OCI-LY3 (cell line): ENCODE results near the gene PCDHB9.
"Not testable (repeated sequence)": the region's sequence is repeated elsewhere in the genome, so short reads cannot be mapped to it uniquely, and the experiment has no call there.

ENCODE experiments used
- H2AFZ ChIP-seq: fragments of 200-600, 300-600 bp; shearing (Covaris generic); 2 replicates; pipeline ENCODE4 v1.6.0; 2014; ENCODE audit warnings: antibody characterized with exemption, low read depth, low read length
- H3K27ac ChIP-seq: fragments of 200-600, 300-600 bp; sonication (generic); 2 replicates; pipeline ENCODE4 v1.5.1; 2014; ENCODE audit warnings: mild to moderate bottlenecking, low read length, moderate library complexity, mixed read lengths
- H3K27me3 ChIP-seq: fragments of 200-600, 300-600 bp; sonication (generic); 2 replicates; pipeline ENCODE4 v1.6.1; 2014; ENCODE audit warnings: low read depth, low read length, mixed read lengths
- H3K36me3 ChIP-seq: fragments of 200-600, 300-600 bp; sonication (generic); replicated peaks from 2 replicates; pipeline ENCODE3; 2014; ENCODE audit warnings: low read depth, low read length, mixed read lengths
- H3K4me1 ChIP-seq: fragments of 300-600, 200-600 bp; sonication (generic); 2 replicates; pipeline ENCODE4 v1.6.1; 2014; ENCODE audit warnings: low read length, mixed read lengths
- H3K4me2 ChIP-seq: fragments of 200-600, 300-600 bp; sonication (generic); 2 replicates; pipeline ENCODE4 v1.6.1; 2014; ENCODE audit warnings: low read length, mixed read lengths
- H3K4me3 ChIP-seq: fragments of 300-600, 200-600 bp; sonication (generic); 2 replicates; pipeline ENCODE4 v1.5.1; 2014; ENCODE audit warnings: antibody characterized with exemption, mild to moderate bottlenecking, low read length, moderate library complexity
- H3K79me2 ChIP-seq: fragments of 300-600, 200-600 bp; shearing (Covaris generic); 2 replicates; pipeline ENCODE4 v1.6.1; 2014; ENCODE audit warnings: mild to moderate bottlenecking, low read length, mixed read lengths
- H3K9ac ChIP-seq: fragments of 300-600, 200-600 bp; shearing (Covaris generic); 2 replicates; pipeline ENCODE4 v1.6.0; 2014; ENCODE audit warnings: mild to moderate bottlenecking, low read length, moderate library complexity
- H3K9me3 ChIP-seq: fragments of 200-600, 300-600 bp; shearing (Covaris generic); 2 replicates; pipeline ENCODE4 v1.6.1; 2014; ENCODE audit warnings: low read length, mixed read lengths; ENCODE audit not compliant: insufficient read depth
- H4K20me1 ChIP-seq: fragments of 200-600, 300-600 bp; sonication (generic); 2 replicates; pipeline ENCODE4 v1.6.1; 2016; ENCODE audit warnings: low read length, mixed read lengths; ENCODE audit not compliant: insufficient read depth
- EZH2phosphoT487 ChIP-seq: fragments of 200-600 bp; shearing (Covaris generic); IDR thresholded peaks from 2 replicates; pipeline ENCODE4 v1.6.1; 2018; ENCODE audit warnings: antibody characterized with exemption, mixed run types, low read depth
- TF ChIP-seq, protein P1 (sequence below): fragments of 200-600, 300-600 bp; sonication (generic); IDR thresholded peaks from 2 replicates; pipeline ENCODE4 v1.5.1; 2014; ENCODE audit warnings: antibody characterized with exemption, low read length, low read depth

PCDHB9 gene

DNA sequence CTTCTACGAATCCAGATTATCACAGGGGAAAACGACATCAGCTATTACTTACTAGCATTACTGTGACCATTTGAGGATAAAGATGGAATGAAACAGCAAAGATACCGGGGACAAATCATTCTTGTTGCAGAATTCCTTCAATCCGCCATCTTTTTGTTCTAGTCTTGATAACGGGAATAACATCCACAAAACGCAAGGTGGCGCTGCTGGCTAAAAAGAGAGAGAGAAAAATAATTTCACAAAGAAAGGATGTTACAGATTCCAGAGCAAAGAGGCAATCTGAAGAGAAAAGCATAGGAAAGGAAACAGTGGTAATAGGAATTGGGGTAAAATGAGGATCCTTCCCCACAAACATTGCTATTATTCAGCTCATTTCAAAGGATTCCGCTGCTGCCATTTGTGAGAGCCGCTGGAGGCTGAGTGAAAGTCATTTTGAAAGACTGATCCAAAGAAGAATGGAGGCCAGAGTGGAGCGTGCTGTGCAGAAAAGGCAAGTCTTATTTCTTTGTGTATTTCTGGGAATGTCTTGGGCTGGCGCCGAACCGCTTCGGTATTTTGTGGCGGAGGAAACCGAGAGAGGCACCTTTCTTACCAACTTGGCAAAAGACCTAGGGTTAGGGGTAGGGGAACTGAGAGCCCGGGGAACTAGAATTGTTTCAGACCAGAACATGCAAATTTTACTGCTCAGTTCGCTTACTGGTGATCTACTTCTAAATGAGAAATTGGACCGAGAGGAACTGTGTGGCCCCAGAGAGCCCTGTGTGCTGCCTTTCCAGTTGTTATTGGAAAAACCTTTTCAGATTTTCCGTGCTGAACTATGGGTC lies 14.4 kb upstream of the PCDHB9 start, which contains the start of gene PCDHB7:
PCDHB7 (plus strand) TSS at position 264 of the 824 bp plus-strand sequence; CDS start at position 456, 192 bp downstream.
- Histone ChIP-seq H3K36me3 (no peaks in the 10 kb centered on the region), H3K4me2 (peak within 1 kb of the TSS; percentile 86), H4K20me1 (no peaks in the 10 kb centered on the region), H3K27me3 (no peaks in the 10 kb centered on the region), H2AFZ (peak within 1 kb of the TSS; percentile 93), H3K27ac (no peak within 1 kb of the TSS), H3K4me3 (peak within 1 kb of the TSS; percentile 79), H3K9me3 (no peaks in the 10 kb centered on the region), H3K4me1 (peaks cover 3% of the 10 kb centered on the region; the same call in 1 of the 2 replicates), H3K9ac (peak within 1 kb of the TSS; percentile 39; the same call in 1 of the 2 replicates), H3K79me2 (no peaks in the 10 kb centered on the region)
- TF ChIP-seq EZH2phosphoT487, result no peak
- TF ChIP-seq, protein P1, sequence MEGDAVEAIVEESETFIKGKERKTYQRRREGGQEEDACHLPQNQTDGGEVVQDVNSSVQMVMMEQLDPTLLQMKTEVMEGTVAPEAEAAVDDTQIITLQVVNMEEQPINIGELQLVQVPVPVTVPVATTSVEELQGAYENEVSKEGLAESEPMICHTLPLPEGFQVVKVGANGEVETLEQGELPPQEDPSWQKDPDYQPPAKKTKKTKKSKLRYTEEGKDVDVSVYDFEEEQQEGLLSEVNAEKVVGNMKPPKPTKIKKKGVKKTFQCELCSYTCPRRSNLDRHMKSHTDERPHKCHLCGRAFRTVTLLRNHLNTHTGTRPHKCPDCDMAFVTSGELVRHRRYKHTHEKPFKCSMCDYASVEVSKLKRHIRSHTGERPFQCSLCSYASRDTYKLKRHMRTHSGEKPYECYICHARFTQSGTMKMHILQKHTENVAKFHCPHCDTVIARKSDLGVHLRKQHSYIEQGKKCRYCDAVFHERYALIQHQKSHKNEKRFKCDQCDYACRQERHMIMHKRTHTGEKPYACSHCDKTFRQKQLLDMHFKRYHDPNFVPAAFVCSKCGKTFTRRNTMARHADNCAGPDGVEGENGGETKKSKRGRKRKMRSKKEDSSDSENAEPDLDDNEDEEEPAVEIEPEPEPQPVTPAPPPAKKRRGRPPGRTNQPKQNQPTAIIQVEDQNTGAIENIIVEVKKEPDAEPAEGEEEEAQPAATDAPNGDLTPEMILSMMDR, result peak; percentile 76

DNA sequence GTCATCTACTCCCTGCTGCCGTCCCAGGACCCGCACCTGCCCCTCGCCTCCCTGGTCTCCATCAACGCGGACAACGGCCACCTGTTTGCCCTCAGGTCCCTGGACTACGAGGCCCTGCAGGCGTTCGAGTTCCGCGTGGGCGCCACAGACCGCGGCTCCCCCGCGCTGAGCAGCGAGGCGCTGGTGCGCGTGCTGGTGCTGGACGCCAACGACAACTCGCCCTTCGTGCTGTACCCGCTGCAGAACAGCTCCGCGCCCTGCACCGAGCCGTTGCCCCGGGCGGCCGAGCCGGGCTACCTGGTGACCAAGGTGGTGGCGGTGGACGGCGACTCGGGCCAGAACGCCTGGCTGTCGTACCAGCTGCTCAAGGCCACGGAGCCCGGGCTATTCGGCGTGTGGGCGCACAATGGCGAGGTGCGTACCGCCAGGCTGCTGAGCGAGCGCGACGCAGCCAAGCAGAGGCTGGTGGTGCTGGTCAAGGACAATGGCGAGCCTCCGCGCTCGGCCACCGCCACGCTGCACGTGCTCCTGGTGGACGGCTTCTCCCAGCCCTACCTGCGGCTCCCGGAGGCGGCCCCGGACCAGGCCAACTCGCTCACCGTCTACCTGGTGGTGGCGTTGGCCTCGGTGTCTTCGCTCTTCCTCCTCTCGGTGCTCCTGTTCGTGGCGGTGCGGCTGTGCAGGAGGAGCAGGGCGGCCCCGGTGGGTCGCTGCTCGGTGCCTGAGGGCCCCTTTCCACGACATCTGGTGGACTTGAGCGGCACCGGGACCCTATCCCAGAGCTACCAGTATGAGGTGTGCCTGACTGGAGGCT lies 12.5 kb upstream of the PCDHB9 start:
- not testable (repeated sequence) for H3K9ac ChIP-seq, H3K4me3 ChIP-seq, H3K27me3 ChIP-seq, H3K27ac ChIP-seq, H2AFZ ChIP-seq, H3K79me2 ChIP-seq, H3K4me1 ChIP-seq, H3K9me3 ChIP-seq, H4K20me1 ChIP-seq, H3K36me3 ChIP-seq, H3K4me2 ChIP-seq

DNA sequence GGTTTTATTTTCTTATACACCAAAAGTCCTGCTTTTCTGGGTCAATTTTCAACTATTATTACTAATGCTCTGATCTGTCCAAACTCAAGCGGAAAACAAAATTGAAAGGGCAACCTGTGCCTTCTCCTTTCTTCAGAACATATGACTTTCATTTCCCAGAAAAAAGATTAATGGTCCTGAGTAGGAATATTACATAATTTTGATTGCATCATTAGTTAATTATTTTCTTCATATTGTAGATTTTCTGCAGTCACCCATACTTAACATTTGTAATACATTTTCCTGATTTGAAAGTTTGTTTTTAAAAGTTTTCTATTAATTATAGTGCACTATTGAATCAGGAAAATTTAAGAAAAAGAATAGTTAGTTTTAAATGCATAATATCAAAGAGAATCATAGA lies 11.0 kb upstream of the PCDHB9 start:
- Histone ChIP-seq H3K4me1 (peaks cover 3% of the 10 kb centered on the region; the same call in 1 of the 2 replicates), H3K4me3 (no peak overlapping the region), H3K79me2 (no peaks in the 10 kb centered on the region), H3K4me2 (no peak overlapping the region), H3K9ac (no peak overlapping the region), H3K27me3 (no peaks in the 10 kb centered on the region), H3K9me3 (no peaks in the 10 kb centered on the region), H4K20me1 (no peaks in the 10 kb centered on the region), H3K36me3 (no peaks in the 10 kb centered on the region), H2AFZ (no peak overlapping the region), H3K27ac (no peak overlapping the region)
- TF ChIP-seq, protein P1, result no peak
- TF ChIP-seq EZH2phosphoT487, result no peak

DNA sequence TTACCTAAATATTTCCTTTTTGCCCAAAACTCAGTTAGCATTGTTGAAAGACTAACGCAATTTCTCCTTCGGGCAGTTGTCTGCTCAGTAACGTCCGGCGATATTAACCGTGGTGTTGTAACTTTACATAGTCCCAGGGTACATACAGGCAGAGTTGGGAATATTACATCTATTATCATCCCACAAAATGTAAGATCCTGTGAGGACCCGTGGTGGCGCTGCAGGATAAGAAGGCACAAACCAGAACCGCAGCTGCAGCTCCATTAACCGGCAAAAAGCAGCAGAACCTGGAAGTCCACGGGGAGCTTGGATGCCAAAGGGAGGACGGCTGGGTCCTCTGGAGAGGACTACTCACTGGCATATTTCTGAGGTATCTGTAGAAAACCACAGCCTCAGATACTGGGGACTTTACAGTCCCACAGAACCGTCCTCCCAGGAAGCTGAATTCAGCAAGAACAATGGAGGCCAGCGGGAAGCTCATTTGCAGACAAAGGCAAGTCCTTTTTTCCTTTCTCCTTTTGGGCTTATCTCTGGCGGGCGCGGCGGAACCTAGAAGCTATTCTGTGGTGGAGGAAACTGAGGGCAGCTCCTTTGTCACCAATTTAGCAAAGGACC lies 9.3 kb upstream of the PCDHB9 start, which contains the start of gene PCDHB8:
PCDHB8 (plus strand) TSS at position 214 of the 615 bp plus-strand sequence; CDS start at position 459, 245 bp downstream.
- not testable (repeated sequence) for H3K79me2 ChIP-seq, H3K4me3 ChIP-seq, H3K27me3 ChIP-seq, H3K4me1 ChIP-seq, H3K9ac ChIP-seq, H2AFZ ChIP-seq, H3K27ac ChIP-seq, H3K4me2 ChIP-seq, H3K36me3 ChIP-seq, H4K20me1 ChIP-seq, H3K9me3 ChIP-seq

DNA sequence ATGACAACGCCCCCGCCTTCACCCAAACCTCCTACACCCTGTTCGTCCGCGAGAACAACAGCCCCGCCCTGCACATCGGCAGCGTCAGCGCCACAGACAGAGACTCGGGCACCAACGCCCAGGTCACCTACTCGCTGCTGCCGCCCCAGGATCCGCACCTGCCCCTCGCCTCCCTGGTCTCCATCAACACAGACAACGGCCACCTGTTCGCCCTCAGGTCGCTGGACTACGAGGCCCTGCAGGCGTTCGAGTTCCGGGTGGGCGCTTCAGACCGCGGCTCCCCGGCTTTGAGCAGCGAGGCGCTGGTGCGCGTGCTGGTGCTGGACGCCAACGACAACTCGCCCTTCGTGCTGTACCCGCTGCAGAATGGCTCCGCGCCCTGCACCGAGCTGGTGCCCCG lies 7.6 kb upstream of the PCDHB9 start:
- H3K9me3 ChIP-seq, result not testable (repeated sequence)

DNA sequence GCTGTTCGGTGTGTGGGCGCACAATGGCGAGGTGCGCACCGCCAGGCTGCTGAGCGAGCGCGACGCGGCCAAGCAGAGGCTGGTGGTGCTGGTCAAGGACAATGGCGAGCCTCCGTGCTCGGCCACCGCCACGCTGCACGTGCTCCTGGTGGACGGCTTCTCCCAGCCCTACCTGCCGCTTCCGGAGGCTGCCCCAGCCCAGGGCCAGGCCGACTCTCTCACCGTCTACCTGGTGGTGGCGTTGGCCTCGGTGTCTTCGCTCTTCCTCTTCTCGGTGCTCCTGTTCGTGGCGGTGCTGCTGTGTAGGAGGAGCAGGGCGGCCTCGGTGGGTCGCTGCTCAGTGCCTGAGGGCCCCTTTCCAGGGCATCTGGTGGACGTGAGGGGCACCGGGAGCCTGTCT lies 7.1 kb upstream of the PCDHB9 start:
- H3K4me2 ChIP-seq, H4K20me1 ChIP-seq, H3K27ac ChIP-seq, H3K4me3 ChIP-seq, H3K79me2 ChIP-seq, H3K36me3 ChIP-seq, H3K4me1 ChIP-seq, H2AFZ ChIP-seq, H3K9me3 ChIP-seq, H3K27me3 ChIP-seq, H3K9ac ChIP-seq: not testable (repeated sequence)

More for the DNA sequence above, 7.6 kb upstream of the PCDHB9 start:
- H3K27me3 ChIP-seq, H3K27ac ChIP-seq, H3K79me2 ChIP-seq, H3K4me3 ChIP-seq, H3K4me1 ChIP-seq, H3K4me2 ChIP-seq, H3K9ac ChIP-seq, H2AFZ ChIP-seq, H3K36me3 ChIP-seq, H4K20me1 ChIP-seq: not testable (repeated sequence)
